Umbilical cord (tissue), 2 donors: ENCODE data around the gene ENOX2. TPM values are rescaled to one million over a fixed set of nuclear protein-coding genes. Genes with fewer than 3 reads are reported as not detected.

Source experiments
- DNase-seq: peaks from one replicate; pipeline ENCODE4 v3.0.0-alpha.2; 2015; ENCODE audit warnings: low spot score
- total RNA-seq: library from RNA; depleted of rRNA; stranded (reverse); fragments of >200 nt; gene quantifications from one replicate; pipeline ENCODE4 v1.2.3, GENCODE V29; 2014; ENCODE audit warnings: low replicate concordance; ENCODE audit not compliant: insufficient read depth

ENOX2 gene
- total RNA-seq, 1 donor from 2014 or later: 17.8 TPM

- no peak for DNase-seq
Measured at GRCh38 chrX:130884627-130885026, 18.4 kb downstream of the ENOX2 start.

GRCh38 chrX:130879869-130880268, 23.1 kb downstream of the ENOX2 start:
- DNase-seq: no peak

GRCh38 chrX:130878350-130879341, 24.4 kb downstream of the ENOX2 start:
- DNase-seq: no peak

- DNase-seq: no peak
Measured at GRCh38 chrX:130877892-130878341, 25.1 kb downstream of the ENOX2 start.

DNA sequence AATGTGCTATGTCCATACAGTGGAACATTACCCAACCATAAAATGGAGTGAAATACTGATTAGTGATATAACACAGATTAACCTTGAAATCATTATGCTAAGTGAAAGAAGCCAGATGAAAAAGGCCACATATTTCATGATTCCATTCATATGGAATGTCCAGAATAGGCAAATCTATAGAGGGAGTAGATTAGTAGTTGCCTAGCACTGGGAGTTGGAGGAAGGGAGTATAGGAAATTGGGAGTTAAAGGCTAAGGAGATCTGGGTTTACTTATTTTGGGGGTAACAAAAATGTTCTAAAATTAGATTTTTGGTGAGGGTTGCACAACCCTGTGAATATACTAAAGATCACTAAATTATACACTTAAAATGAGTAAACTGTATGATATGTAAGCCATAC, 26.8 kb downstream of the ENOX2 start:
- no peak for DNase-seq

DNA sequence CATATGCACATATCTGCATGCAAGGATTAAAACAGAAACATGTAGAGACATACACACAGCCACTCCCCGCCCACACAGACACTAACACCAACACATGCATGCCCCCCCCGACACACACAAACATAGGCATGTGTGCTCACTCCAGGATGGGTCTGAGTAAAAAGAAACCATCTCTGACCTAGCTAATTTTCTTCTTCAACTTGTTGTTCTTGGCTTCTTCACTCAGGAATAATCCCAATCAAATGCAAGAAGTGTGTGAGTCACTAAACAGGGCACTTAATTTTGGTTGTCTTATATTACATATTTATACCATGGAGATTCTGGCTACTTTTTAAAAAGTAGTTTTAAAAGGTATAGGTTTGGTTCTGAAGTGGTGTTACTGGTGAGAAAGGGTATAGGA, 28.3 kb downstream of the ENOX2 start:
- no peak for DNase-seq

GRCh38 chrX:130869239-130869638, 33.8 kb downstream of the ENOX2 start:
- no peak for DNase-seq

GRCh38 chrX:130861462-130861861, 41.5 kb downstream of the ENOX2 start:
- peak; percentile 5 for DNase-seq

DNA sequence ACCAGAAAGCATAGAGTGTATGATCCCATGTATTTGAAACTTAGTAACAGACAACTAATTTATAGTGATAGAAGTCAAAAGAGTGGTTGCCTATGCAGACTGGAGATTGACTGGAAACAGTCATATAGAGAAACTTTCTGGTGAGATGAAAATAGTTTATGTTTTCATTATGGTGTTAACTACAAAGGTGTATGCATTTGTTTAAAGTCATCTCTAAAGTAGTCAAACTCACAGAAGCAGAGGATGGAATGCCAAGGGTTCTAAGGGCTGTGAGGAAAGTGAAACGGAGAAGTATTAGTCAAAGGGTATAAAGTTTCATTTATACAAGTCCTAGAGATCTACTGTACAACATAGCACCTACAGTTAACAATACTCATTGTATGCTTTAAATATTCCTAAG, 45.8 kb downstream of the ENOX2 start:
- no peak for DNase-seq

DNA sequence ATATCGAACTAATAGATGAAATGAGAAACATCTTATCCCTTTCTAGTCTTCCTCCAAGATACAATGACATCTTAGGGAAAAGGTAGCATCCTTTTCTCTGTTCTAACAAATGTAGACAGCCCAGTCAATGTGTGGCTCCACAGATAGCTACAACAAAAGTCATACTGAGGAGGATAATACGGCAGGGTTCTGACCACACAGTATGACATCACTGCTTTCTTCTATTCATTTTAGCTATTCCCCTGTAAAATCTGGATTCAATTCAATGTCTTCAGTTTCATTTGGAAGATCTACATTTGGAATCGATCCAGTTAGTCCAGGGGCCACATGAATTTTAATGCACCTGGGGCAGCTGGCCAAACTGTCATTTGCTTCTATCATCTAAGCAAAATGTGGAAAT, 51.4 kb downstream of the ENOX2 start:
- no peak for DNase-seq

DNA sequence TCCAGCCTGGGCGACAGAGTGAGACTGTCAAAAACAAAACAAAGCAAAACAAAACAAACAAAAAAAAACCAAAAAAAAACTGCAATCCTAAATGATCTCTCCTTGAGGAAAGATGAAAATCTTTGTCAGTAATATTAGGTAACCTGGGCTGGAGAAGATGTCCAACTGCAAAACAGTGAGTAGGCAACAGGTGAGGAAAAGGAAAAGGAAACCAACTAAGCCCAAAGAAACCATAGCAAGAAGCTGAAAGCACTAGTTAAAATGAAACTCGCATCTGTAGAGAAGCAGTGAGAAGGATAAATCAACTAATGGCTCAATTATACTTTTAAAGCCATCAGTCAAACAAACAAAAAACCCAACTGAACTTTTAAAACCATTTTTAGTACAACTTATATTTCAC, 54.2 kb downstream of the ENOX2 start:
- no peak for DNase-seq

- no peak for DNase-seq
Measured at GRCh38 chrX:130846746-130847145, 56.3 kb downstream of the ENOX2 start.

DNA sequence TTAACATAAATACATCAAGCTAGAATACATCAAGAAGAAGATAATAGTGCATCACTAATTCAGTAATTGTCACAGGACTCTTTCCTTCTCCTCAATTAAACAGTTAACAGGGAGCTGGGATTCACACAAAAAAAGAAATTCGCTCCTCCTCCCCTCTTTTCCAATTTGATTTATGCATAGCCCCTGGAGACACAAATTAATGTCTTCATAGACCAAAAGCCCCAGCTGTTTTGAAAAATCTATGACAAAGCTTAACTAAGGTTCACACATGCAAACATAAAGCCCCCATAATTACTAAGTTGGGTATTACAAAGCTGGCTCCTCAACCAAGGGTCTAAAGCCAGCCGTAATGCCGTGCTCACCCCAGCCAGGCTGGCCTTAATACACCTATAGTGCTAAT, 61.2 kb downstream of the ENOX2 start:
- DNase-seq: no peak

- no peak for DNase-seq
Measured at GRCh38 chrX:130840345-130840744, 62.7 kb downstream of the ENOX2 start.

DNA sequence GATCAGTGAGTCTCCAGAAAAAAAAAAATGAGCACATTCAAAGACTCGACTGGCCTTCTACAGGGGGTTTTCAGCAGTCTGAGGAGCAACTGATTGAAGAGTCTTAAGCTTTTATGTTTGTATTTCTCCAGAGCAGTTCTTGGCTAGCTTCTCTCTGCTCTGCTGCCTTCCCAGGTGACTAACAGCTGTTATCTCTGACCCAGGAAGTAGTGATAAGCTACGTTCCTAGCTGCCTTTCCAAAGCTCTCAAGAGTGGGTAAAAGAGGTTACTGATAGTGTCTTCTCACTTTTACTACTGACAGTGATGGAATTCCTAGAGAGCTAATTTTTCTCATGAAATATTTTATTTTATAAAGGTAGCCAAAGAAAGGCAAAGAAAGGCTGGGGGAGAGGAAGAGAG, 66.6 kb downstream of the ENOX2 start:
- no peak for DNase-seq

GRCh38 chrX:130834830-130835229, 68.2 kb downstream of the ENOX2 start:
- no peak for DNase-seq

- DNase-seq: no peak
Measured at GRCh38 chrX:130834149-130834548, 68.9 kb downstream of the ENOX2 start.

DNA sequence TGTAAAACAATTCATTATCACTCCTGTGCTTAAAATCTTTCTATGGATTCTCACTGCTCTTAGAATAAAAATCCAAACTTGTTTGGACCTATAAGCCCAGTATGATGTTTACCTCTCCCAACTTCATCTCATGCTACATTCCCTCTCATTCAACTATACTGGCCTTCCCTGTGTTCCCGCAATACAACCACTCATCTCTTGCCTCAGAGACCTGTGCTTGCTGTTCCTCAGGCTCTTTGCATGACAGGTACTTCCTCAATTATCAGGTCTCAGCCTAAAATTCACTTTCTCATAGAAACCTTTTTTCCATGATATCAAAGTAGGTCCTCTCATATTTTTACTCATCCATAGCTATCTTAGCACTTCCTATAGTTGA, 71.7 kb downstream of the ENOX2 start:
- no peak for DNase-seq

DNA sequence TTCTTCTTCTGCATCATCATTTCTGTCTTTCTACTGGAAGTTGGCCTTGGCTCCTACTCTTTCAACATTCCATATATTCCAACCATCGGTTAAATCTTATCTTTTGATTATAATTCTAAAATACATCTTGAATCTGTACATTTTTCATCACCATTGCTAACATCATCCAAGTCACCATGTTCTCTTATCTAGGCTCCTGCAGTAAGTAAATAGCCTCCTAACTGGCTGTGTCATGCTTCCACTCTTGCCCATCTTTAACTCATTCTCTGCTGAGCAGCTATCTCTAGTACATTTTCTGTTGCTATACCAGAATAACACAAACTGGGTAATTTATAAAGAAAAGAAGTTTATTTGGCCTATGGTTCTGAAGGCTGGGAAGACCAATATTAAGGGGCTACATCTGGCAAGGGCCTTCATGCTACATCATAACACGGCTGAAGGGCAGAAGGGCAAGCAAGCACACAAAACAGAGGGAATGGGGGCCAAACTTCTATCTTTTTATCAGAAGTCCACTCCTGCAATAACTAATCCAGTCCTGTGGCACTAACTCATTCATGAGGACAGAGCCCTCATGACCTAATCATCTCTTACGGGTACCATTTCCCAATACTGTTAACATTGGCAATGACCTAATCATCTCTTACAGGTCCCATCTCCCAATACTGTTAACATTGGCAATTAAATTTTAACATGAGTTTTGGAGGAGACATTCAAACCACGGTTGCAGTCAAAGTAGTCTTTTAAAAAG, 72.2 kb downstream of the ENOX2 start:
- DNase-seq: no peak

DNA sequence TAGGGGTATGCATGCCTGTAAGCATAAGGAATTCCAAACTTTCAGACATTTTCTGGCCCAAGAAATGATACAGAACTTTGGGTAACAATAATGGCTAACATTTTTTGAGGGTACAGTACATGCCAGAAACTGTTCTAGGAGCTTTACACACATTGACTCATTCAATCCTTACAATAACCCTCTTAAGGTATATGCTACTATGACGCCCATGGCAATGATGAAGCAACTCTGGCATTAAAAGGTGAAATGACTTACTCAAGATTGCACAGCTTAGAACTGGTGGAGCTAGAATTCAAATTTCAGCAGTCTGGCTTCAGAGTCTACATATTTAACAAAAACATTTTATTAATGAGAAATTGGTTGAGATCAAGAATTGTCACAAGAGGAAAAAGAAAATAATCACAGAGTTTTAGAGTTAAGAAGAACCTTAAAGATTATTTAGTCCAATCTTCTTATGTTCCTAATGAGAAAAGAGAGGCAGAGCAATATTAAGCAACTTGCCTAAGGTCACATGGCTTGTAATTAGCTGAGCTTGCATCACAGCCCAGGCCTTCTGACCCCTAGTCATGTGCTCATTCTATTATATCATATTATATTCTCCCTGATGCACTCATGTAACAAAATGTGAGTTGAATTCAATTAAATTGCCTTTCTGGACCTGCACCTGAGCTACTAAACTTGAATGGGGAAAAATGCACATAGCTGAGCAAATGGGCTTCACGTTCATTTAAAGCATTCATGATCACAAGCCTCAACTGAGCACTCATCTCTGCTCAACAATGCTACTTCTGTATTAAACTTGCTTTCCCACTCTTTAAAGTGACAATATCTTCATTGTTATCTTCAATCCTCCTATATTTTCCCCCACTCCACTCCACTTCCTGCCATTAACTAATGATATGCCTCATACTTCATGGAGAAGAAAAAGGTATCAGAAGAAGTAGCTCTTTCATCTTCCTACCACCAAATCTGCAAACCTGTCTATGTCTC, 73.2 kb downstream of the ENOX2 start:
- no peak for DNase-seq

DNA sequence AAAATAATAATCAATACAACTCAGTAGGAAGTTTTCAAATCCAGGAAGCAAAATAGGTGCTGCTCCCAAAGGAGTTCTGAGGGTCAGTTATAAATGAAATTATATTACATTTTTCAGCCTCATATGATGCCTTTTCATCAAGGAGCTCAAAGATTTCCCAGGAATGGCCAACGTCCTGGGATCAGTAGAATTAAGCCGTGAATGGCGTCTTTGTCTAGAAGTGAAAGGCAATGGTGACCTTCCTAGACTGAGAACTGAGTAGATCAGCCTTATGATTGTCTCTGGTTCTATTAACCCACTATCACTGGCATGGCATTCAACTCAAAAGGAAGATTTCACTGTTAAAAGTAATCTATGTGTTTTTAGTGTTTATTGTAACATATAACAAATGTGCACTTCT, 74.4 kb downstream of the ENOX2 start:
- no peak for DNase-seq

DNA sequence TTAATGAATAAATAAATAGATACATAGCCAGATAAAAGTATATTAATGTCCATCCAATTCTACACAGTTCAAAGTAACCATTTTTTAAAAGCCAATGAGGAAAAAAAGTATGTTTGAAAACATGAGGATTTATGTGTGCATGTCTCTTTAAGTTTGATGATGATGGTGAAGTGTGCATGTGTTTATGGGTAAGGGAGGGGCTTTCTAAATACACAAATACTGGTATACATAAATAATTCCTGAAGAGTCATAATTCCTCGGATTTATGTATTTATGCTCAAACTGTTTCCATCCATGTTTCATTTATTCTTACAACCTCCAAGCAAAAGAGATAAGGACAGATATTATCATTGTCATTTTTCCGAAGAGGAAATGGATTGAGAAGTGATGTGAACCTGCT, 75.4 kb downstream of the ENOX2 start:
- no peak for DNase-seq
